ENCODE data around the gene MVK. TPM values are rescaled to one million over a fixed set of nuclear protein-coding genes. Genes with fewer than 3 reads are reported as not detected.

MVK gene
- total and polyA plus RNA-seq, 4 donors: 22.4 to 62.7 (median 37.2) TPM

DNA sequence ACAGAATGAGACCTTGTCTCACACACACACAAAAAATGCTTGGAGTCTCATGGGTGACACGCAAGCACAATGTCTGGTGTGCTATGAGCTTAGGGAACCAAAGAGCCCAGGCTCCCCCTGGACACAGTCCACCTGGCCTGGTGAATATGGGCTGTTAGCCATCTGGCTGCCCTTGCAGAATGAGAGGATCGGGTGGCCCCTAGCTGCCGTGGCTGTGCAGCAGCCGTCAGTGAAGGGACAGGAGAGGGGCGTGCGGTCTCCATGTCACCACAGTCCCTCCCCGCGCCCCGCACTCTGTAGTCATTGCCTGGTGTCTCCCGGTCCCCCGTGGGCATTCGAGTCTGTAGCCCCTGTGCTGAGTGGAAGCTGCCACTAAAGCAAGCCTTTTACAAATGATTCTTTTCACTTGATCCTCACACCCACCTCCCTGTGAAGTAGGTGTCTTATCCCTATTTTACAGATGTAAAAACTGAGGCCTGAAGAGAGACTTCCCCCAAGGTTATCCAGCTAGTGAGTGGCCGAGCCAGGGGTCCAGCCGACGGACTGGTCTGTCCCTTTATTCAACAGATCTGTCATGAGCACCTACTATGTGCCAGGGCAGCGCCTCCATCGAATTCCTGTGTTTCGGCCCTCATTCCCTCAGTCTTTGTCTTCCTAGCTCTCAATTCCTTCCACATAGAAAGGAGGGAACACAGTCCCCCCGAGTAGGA is 18.8 kb downstream of the MVK start:
- H3K36me3 ChIP-seq (ENCODE audit: control insufficient read depth in 4 of 4, insufficient read depth in 4 of 4, low read length in 4 of 4): peaks cover 4 to 40% (median 12%) of the 10 kb centered on the region in 4 donors
- no peak overlapping the region for H3K4me3 ChIP-seq
- H3K9ac ChIP-seq (ENCODE audit: insufficient read depth in 1 of 2, low read length in 2 of 2): no peak overlapping the region
- H3K4me1 ChIP-seq (ENCODE audit: control insufficient read depth in 5 of 5, insufficient read depth in 5 of 5, low read length in 5 of 5): no peaks in the 10 kb centered on the region
- no peaks in the 10 kb centered on the region for H3K9me3 ChIP-seq (ENCODE audit: control insufficient read depth in 4 of 4, insufficient read depth in 3 of 4, low read length in 3 of 4)
- no peak for DNase-seq
- TF ChIP-seq, protein P1, sequence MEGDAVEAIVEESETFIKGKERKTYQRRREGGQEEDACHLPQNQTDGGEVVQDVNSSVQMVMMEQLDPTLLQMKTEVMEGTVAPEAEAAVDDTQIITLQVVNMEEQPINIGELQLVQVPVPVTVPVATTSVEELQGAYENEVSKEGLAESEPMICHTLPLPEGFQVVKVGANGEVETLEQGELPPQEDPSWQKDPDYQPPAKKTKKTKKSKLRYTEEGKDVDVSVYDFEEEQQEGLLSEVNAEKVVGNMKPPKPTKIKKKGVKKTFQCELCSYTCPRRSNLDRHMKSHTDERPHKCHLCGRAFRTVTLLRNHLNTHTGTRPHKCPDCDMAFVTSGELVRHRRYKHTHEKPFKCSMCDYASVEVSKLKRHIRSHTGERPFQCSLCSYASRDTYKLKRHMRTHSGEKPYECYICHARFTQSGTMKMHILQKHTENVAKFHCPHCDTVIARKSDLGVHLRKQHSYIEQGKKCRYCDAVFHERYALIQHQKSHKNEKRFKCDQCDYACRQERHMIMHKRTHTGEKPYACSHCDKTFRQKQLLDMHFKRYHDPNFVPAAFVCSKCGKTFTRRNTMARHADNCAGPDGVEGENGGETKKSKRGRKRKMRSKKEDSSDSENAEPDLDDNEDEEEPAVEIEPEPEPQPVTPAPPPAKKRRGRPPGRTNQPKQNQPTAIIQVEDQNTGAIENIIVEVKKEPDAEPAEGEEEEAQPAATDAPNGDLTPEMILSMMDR (IDR thresholded peaks at IDR 0.05; ENCODE audit: control extremely low read depth, extremely low read depth): no peak
- ATAC-seq (ENCODE audit: insufficient read depth, low FRiP score): no peak
- H3K27ac ChIP-seq (ENCODE audit: low read depth in 1 of 2, low read length in 1 of 2): no peak overlapping the region
- 90 to 95% methylated on average over 19 of the region's 19 CpGs for WGBS, 2 donors
- H3K27me3 ChIP-seq (ENCODE audit: control insufficient read depth in 3 of 3, insufficient read depth in 3 of 3, low read length in 2 of 3): no peaks in the 10 kb centered on the region

DNA sequence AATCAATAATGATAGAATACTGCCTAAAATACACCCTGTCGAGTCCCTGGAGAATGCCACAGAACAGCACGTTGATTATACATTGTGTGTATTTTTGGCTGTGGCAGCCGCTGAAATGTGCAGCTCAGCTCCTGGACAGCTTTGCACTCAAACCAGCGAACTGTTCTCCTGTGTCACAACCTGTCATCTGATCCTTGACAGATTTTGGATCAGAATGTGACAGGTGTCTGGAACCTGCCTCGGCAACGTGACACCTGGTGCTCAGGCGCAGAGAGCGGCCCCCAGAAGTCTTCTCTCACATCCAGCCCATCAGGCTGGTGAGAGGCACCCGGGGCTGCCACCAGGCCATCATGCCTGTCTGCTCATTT is 19.3 kb downstream of the MVK start:
- 91 to 96% methylated on average over 9 of the region's 9 CpGs for WGBS, 2 donors
- no peak overlapping the region for H3K27ac ChIP-seq (ENCODE audit: low read depth in 1 of 2, low read length in 1 of 2)
- H3K9me3 ChIP-seq (ENCODE audit: control insufficient read depth in 4 of 4, insufficient read depth in 3 of 4, low read length in 3 of 4): no peaks in the 10 kb centered on the region
- H3K36me3 ChIP-seq (ENCODE audit: control insufficient read depth in 4 of 4, insufficient read depth in 4 of 4, low read length in 4 of 4): peaks cover 4 to 35% (median 12%) of the 10 kb centered on the region in 4 donors
- ATAC-seq (ENCODE audit: insufficient read depth, low FRiP score) (no peak), DNase-seq (no peak)
- TF ChIP-seq, protein P1 (IDR thresholded peaks at IDR 0.05; ENCODE audit: control extremely low read depth, extremely low read depth): no peak
- peaks cover 0 to 2% (median 0%) of the 10 kb centered on the region in 5 donors for H3K4me1 ChIP-seq (ENCODE audit: control insufficient read depth in 5 of 5, insufficient read depth in 5 of 5, low read length in 5 of 5)
- no peak overlapping the region for H3K4me3 ChIP-seq
- no peak overlapping the region for H3K9ac ChIP-seq (ENCODE audit: insufficient read depth in 1 of 2, low read length in 2 of 2)
- H3K27me3 ChIP-seq (ENCODE audit: control insufficient read depth in 3 of 3, insufficient read depth in 3 of 3, low read length in 2 of 3): no peaks in the 10 kb centered on the region

DNA sequence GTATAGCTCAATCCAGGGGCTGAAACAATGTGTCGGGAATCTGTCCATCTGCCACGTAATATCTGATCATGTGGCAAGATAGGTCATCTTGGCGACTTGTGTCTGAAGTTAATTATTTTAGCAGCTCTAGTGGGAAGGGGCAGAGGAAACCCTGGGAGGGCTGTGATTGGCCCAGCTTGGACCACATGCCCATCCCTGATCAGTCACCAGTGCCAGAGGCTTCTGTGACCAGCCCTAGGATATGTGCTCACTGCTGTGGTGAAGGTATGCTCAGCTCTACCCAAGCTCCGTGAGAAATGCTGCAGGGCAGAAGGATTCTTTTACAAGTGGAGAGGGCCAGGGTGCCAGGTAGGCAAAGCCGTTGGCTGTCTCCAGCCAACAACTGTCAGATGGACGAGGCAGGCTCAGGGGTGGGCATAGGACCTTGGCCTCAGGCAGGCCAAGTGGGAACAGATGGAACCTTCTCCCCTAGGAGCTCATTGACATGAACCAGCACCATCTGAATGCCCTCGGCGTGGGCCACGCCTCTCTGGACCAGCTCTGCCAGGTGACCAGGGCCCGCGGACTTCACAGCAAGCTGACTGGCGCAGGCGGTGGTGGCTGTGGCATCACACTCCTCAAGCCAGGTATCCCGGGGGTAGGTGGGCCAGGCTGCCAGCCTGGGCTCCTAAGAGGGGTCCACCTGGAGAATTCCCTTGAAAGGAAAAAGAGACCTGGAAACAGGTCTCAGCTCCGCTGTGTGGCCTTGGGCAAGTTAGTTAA is 21.1 kb downstream of the MVK start:
- peaks cover 0 to 30% (median 12%) of the 10 kb centered on the region in 4 donors for H3K36me3 ChIP-seq (ENCODE audit: control insufficient read depth in 4 of 4, insufficient read depth in 4 of 4, low read length in 4 of 4)
- no peak overlapping the region for H3K9ac ChIP-seq (ENCODE audit: insufficient read depth in 1 of 2, low read length in 2 of 2)
- DNase-seq (no peak), ATAC-seq (ENCODE audit: insufficient read depth, low FRiP score) (no peak)
- peaks cover 0 to 7% (median 3%) of the 10 kb centered on the region in 5 donors for H3K4me1 ChIP-seq (ENCODE audit: control insufficient read depth in 5 of 5, insufficient read depth in 5 of 5, low read length in 5 of 5)
- no peak overlapping the region for H3K27ac ChIP-seq (ENCODE audit: low read depth in 1 of 2, low read length in 1 of 2)
- H3K4me3 ChIP-seq: no peak overlapping the region
- H3K27me3 ChIP-seq (ENCODE audit: control insufficient read depth in 3 of 3, insufficient read depth in 3 of 3, low read length in 2 of 3): no peaks in the 10 kb centered on the region
- TF ChIP-seq, protein P1 (IDR thresholded peaks at IDR 0.05; ENCODE audit: control extremely low read depth, extremely low read depth): no peak
- H3K9me3 ChIP-seq (ENCODE audit: control insufficient read depth in 4 of 4, insufficient read depth in 3 of 4, low read length in 3 of 4): no peaks in the 10 kb centered on the region
- 90 to 92% methylated on average over 15 of the region's 15 CpGs for WGBS, 2 donors
